Activated T-cell treated with anti-CD3 and anti-CD28 coated beads, Interleukin-2, amount 50 U/mL, for 72 hours (primary cell): ENCODE measurements around the gene ARID3C. TPM values are rescaled to one million over a fixed set of nuclear protein-coding genes. Genes with fewer than 3 reads are reported as not detected.

Experiments
- ATAC-seq, 2 donors: fragments of 150-1000 bp; cut with Tn5 transposase; replicated peaks in 1 of 2; 2 replicates each; pipeline ENCODE4 v1.10.0; 2021; ENCODE audit warnings: moderate library complexity in 2 of 2, mild to moderate bottlenecking in 1 of 2
- DNase-seq, 2 donors: peaks; one replicate each; pipeline ENCODE4 v3.0.0; 2021 to 2022; ENCODE audit warnings: mixed read lengths in 1 of 2
- H3K27ac Mint-ChIP-seq: one replicate; pipeline ENCODE4 v1.8.0; 2022; ENCODE audit warnings: mild to moderate bottlenecking, moderate library complexity, mixed read lengths
- H3K27me3 Mint-ChIP-seq: one replicate; pipeline ENCODE4 v1.8.0; 2022; ENCODE audit warnings: low read depth, mixed read lengths
- H3K36me3 Mint-ChIP-seq, 2 donors: one replicate each; pipeline ENCODE4 v1.8.0; 2022; ENCODE audit warnings: mixed read lengths in 2 of 2, mild to moderate bottlenecking in 1 of 2; ENCODE audit not compliant: insufficient read depth in 2 of 2
- H3K4me1 Mint-ChIP-seq: one replicate; pipeline ENCODE4 v1.8.0; 2022; ENCODE audit warnings: low read depth, mixed read lengths
- H3K4me3 Mint-ChIP-seq, 2 donors: one replicate each; pipeline ENCODE4 v1.8.0; 2022; ENCODE audit warnings: mild to moderate bottlenecking in 2 of 2, mixed read lengths in 2 of 2, moderate library complexity in 2 of 2
- H3K9me3 Mint-ChIP-seq, 2 donors: one replicate each; pipeline ENCODE4 v1.8.0; 2022; ENCODE audit warnings: mixed read lengths in 2 of 2
- total RNA-seq, 2 donors: library from RNA; stranded (reverse); gene quantifications; one replicate each; pipeline ENCODE4 v1.2.3, GENCODE V29; 2022

Gene ARID3C
- total RNA-seq, 2 donors from 2014 or later, result 0.16 to 0.29 TPM

- no peak for DNase-seq
- ATAC-seq, result no peak
- peaks cover 36% of the 10 kb centered on the region for H3K4me1 Mint-ChIP-seq
- no peak overlapping the region for H3K4me3 Mint-ChIP-seq
- no peaks in the 10 kb centered on the region for H3K9me3 Mint-ChIP-seq
- no peaks in the 10 kb centered on the region for H3K36me3 Mint-ChIP-seq
- H3K27ac Mint-ChIP-seq, result no peak overlapping the region
- no peaks in the 10 kb centered on the region for H3K27me3 Mint-ChIP-seq
These were observed 30.9 kb upstream of the ARID3C start for GRCh38 chr9:34659592-34660253.

- Mint-ChIP-seq H3K4me1 (peaks cover 23% of the 10 kb centered on the region), H3K27ac (no peak overlapping the region), H3K9me3 (no peaks in the 10 kb centered on the region), H3K36me3 (no peaks in the 10 kb centered on the region), H3K27me3 (no peaks in the 10 kb centered on the region), H3K4me3 (no peak overlapping the region)
- no peak for ATAC-seq
- DNase-seq, result no peak
These were observed 29.6 kb upstream of the ARID3C start for GRCh38 chr9:34658461-34658860.

- Mint-ChIP-seq H3K27me3 (no peaks in the 10 kb centered on the region), H3K4me3 (no peak overlapping the region), H3K9me3 (no peaks in the 10 kb centered on the region), H3K4me1 (peaks cover 24% of the 10 kb centered on the region), H3K27ac (no peak overlapping the region), H3K36me3 (no peaks in the 10 kb centered on the region)
- DNase-seq, result no peak
- ATAC-seq, result no peak
These were observed 28.1 kb upstream of the ARID3C start for GRCh38 chr9:34656992-34657391.

GRCh38 chr9:34655394-34655793 lies 26.5 kb upstream of the ARID3C start:
- Mint-ChIP-seq H3K9me3 (no peaks in the 10 kb centered on the region), H3K27ac (no peak overlapping the region), H3K36me3 (no peaks in the 10 kb centered on the region), H3K4me3 (no peak overlapping the region), H3K27me3 (no peaks in the 10 kb centered on the region), H3K4me1 (peaks cover 28% of the 10 kb centered on the region)
- ATAC-seq (no peak), DNase-seq (no peak)

- ATAC-seq, result no peak
- Mint-ChIP-seq H3K27ac (no peak overlapping the region), H3K27me3 (no peaks in the 10 kb centered on the region), H3K4me3 (no peak overlapping the region), H3K4me1 (peaks cover 26% of the 10 kb centered on the region), H3K36me3 (peaks cover 0 to 1% of the 10 kb centered on the region in 2 donors), H3K9me3 (no peaks in the 10 kb centered on the region)
- no peak for DNase-seq
These were observed 25.6 kb upstream of the ARID3C start for GRCh38 chr9:34654323-34655051.

- DNase-seq (no peak), ATAC-seq (no peak)
- no peak overlapping the region for H3K27ac Mint-ChIP-seq
- no peak overlapping the region for H3K4me3 Mint-ChIP-seq
- H3K9me3 Mint-ChIP-seq, result no peaks in the 10 kb centered on the region
- H3K36me3 Mint-ChIP-seq, result peaks cover 2 to 7% of the 10 kb centered on the region in 2 donors
- peaks cover 19% of the 10 kb centered on the region for H3K4me1 Mint-ChIP-seq
- no peaks in the 10 kb centered on the region for H3K27me3 Mint-ChIP-seq
These were observed 24.5 kb upstream of the ARID3C start for GRCh38 chr9:34653151-34654072.

GRCh38 chr9:34652602-34653000 lies 23.7 kb upstream of the ARID3C start:
- no peak overlapping the region for H3K27ac Mint-ChIP-seq
- peak overlapping the region in 1 of 2 donors; percentile 55 for H3K4me3 Mint-ChIP-seq
- peaks cover 27% of the 10 kb centered on the region for H3K4me1 Mint-ChIP-seq
- H3K9me3 Mint-ChIP-seq, result no peaks in the 10 kb centered on the region
- DNase-seq, result no peak
- no peak for ATAC-seq
- H3K36me3 Mint-ChIP-seq, result peaks cover 2 to 7% of the 10 kb centered on the region in 2 donors
- no peaks in the 10 kb centered on the region for H3K27me3 Mint-ChIP-seq

GRCh38 chr9:34651876-34652601 lies 23.2 kb upstream of the ARID3C start, which contains the start of gene IL11RA:
TSS of gene IL11RA (plus strand) at chr9:34652185. CDS start at chr9:34655218, 3,033 bp downstream.
- H3K4me3 Mint-ChIP-seq, result peak within 1 kb of the TSS; percentile 33 to 55
- H3K4me1 Mint-ChIP-seq, result peaks cover 32% of the 10 kb centered on the region
- H3K27me3 Mint-ChIP-seq, result no peaks in the 10 kb centered on the region
- ATAC-seq, result peak; percentile 88 to 91
- H3K27ac Mint-ChIP-seq, result peak within 1 kb of the TSS; percentile 3
- peak; percentile 63 to 70 for DNase-seq
- H3K36me3 Mint-ChIP-seq, result peaks cover 3 to 7% of the 10 kb centered on the region in 2 donors
- no peaks in the 10 kb centered on the region for H3K9me3 Mint-ChIP-seq

GRCh38 chr9:34651321-34651720 lies 22.5 kb upstream of the ARID3C start:
- Mint-ChIP-seq H3K9me3 (no peaks in the 10 kb centered on the region), H3K27ac (no peak overlapping the region), H3K4me3 (no peak overlapping the region), H3K4me1 (peaks cover 33% of the 10 kb centered on the region), H3K36me3 (peaks cover 3 to 7% of the 10 kb centered on the region in 2 donors), H3K27me3 (no peaks in the 10 kb centered on the region)
- ATAC-seq (no peak), DNase-seq (no peak)

GRCh38 chr9:34650816-34651215 lies 21.9 kb upstream of the ARID3C start:
- Mint-ChIP-seq H3K4me1 (peaks cover 38% of the 10 kb centered on the region), H3K4me3 (no peak overlapping the region), H3K9me3 (no peaks in the 10 kb centered on the region), H3K27ac (no peak overlapping the region), H3K27me3 (no peaks in the 10 kb centered on the region), H3K36me3 (peaks cover 3 to 7% of the 10 kb centered on the region in 2 donors)
- no peak for ATAC-seq
- DNase-seq, result no peak

GRCh38 chr9:34648673-34649072 lies 19.8 kb upstream of the ARID3C start:
- DNase-seq (no peak), ATAC-seq (no peak)
- Mint-ChIP-seq H3K36me3 (peaks cover 3 to 7% of the 10 kb centered on the region in 2 donors), H3K27me3 (no peaks in the 10 kb centered on the region), H3K9me3 (no peaks in the 10 kb centered on the region), H3K4me1 (peaks cover 39% of the 10 kb centered on the region), H3K4me3 (peak overlapping the region; percentile 7 to 92), H3K27ac (peak overlapping the region; percentile 11)

- DNase-seq, result peak in 1 of 2 donors; percentile 9
- H3K4me1 Mint-ChIP-seq, result peaks cover 31% of the 10 kb centered on the region
These were observed 18.8 kb upstream of the ARID3C start for GRCh38 chr9:34647651-34648050.

More at GRCh38 chr9:34647651-34648050, 18.8 kb upstream of the ARID3C start:
- ATAC-seq, result no peak
- Mint-ChIP-seq H3K27ac (peak overlapping the region; percentile 77), H3K36me3 (peaks cover 3 to 7% of the 10 kb centered on the region in 2 donors), H3K9me3 (no peaks in the 10 kb centered on the region), H3K4me3 (peak overlapping the region; percentile 92 to 93), H3K27me3 (no peaks in the 10 kb centered on the region)
